HL-60/S4 treated with phorbol 12-myristate 13-acetate at 8.2 ng/mL for 4 days and 3 days (cell line): ENCODE measurements around the gene CYS1.

Experiments used
- in situ Hi-C: fragments of 300-500 bp; cut with MboI; formaldehyde crosslinking; loops from 2 replicates; pipeline ENCODE4 v1.15.0; 2022; ENCODE audit warnings: low sequenced_read_pairs

CYS1 gene

GRCh38 chr2:10052216-10052615 lies 28.0 kb downstream of the CYS1 start:
- in situ Hi-C loops: no loop called here

- in situ Hi-C loops: loop anchor here (25.0 kb wide), 1 partner anchor 236 kb away; no protein-coding TSS in a partner anchor
Measured at GRCh38 chr2:10048501-10049171, 31.6 kb downstream of the CYS1 start.

- in situ Hi-C loops: loop anchor here (25.0 kb wide), 1 partner anchor 236 kb away; no protein-coding TSS in a partner anchor
Measured at GRCh38 chr2:10047616-10048500, 32.4 kb downstream of the CYS1 start.

- in situ Hi-C loops: loop anchor here (25.0 kb wide), 1 partner anchor 235 kb away; no protein-coding TSS in a partner anchor
Measured at GRCh38 chr2:10046931-10047330, 33.3 kb downstream of the CYS1 start.

GRCh38 chr2:10045561-10046355 lies 34.5 kb downstream of the CYS1 start:
- in situ Hi-C loops: loop anchor here (25.0 kb wide), 1 partner anchor 233 kb away; no protein-coding TSS in a partner anchor

GRCh38 chr2:10043906-10044601 lies 36.2 kb downstream of the CYS1 start:
- in situ Hi-C loops: loop anchor here (25.0 kb wide), 1 partner anchor 232 kb away; no protein-coding TSS in a partner anchor

GRCh38 chr2:10043256-10043905 lies 36.8 kb downstream of the CYS1 start, which contains the start of gene KLF11:
TSS of gene KLF11 (plus strand) at chr2:10043550. CDS start at chr2:10043717, 167 bp downstream.
- in situ Hi-C loops: loop anchor here (25.0 kb wide), 1 partner anchor 231 kb away; no protein-coding TSS in a partner anchor

GRCh38 chr2:10042301-10043161 lies 37.7 kb downstream of the CYS1 start:
- in situ Hi-C loops: loop anchor here (25.0 kb wide), 1 partner anchor 230 kb away; no protein-coding TSS in a partner anchor

GRCh38 chr2:10041711-10042110 lies 38.5 kb downstream of the CYS1 start:
- in situ Hi-C loops: loop anchor here (25.0 kb wide), 1 partner anchor 229 kb away; no protein-coding TSS in a partner anchor

- in situ Hi-C loops: loop anchor here (25.0 kb wide), 1 partner anchor 228 kb away; no protein-coding TSS in a partner anchor
Measured at GRCh38 chr2:10039658-10040410, 40.4 kb downstream of the CYS1 start.

GRCh38 chr2:10038716-10039115 lies 41.5 kb downstream of the CYS1 start:
- in situ Hi-C loops: loop anchor here (25.0 kb wide), 1 partner anchor 226 kb away; no protein-coding TSS in a partner anchor

- in situ Hi-C loops: loop anchor here (25.0 kb wide), 1 partner anchor 226 kb away; no protein-coding TSS in a partner anchor
Measured at GRCh38 chr2:10038123-10038522, 42.1 kb downstream of the CYS1 start.

- in situ Hi-C loops: loop anchor here (25.0 kb wide), 1 partner anchor 224 kb away; no protein-coding TSS in a partner anchor
Measured at GRCh38 chr2:10036095-10036884, 43.9 kb downstream of the CYS1 start.

- in situ Hi-C loops: loop anchor here (25.0 kb wide), 1 partner anchor 223 kb away; no protein-coding TSS in a partner anchor
Measured at GRCh38 chr2:10035633-10036032, 44.6 kb downstream of the CYS1 start.

- in situ Hi-C loops: loop anchor here (25.0 kb wide), 1 partner anchor 223 kb away; no protein-coding TSS in a partner anchor
Measured at GRCh38 chr2:10035053-10035422, 45.2 kb downstream of the CYS1 start.

GRCh38 chr2:10034333-10035052 lies 45.7 kb downstream of the CYS1 start:
- in situ Hi-C loops: loop anchor here (25.0 kb wide), 1 partner anchor 222 kb away; no protein-coding TSS in a partner anchor
